ENCODE data around the gene CENPU. TPM values are rescaled to one million over a fixed set of nuclear protein-coding genes. Genes with fewer than 3 reads are reported as not detected.

The CENPU gene
- total and polyA plus RNA-seq, 10 donors, result 3.0 to 12.9 (median 5.8) TPM

GRCh38 chr4:184649026-184649970 is 84.6 kb downstream of the CENPU start, which contains the start of the genes CASP3 and PRIMPOL:
CASP3 (minus strand) TSS chr4:184649447; CDS start chr4:184638453, 10,994 bp downstream.
PRIMPOL (plus strand) TSS chr4:184649738; CDS start chr4:184657141, 7,403 bp downstream.
- peak; percentile 100 for DNase-seq
- 1 to 2% (median 1%) methylated on average over 14 to 90 of the region's 90 CpGs for WGBS, 5 donors
- Histone ChIP-seq H3K4me1 (peaks cover 36 to 68% (median 52%) of the 10 kb centered on the region in 6 donors), H3K9me3 (no peaks in the 10 kb centered on the region), H3K27ac (peak within 1 kb of the TSS; percentile 93 to 99 (median 96)), H3K4me3 (peak within 1 kb of the TSS; percentile 64 to 90 (median 78)), H3K36me3 (peaks cover 0 to 32% (median 0%) of the 10 kb centered on the region in 6 donors), H3K27me3 (replicated peaks in 1 of 7) (no peaks in the 10 kb centered on the region)
- peak; percentile 97 to 98 (median 98) for TF ChIP-seq POLR2AphosphoS5 (IDR thresholded peaks at IDR 0.05)
- TF ChIP-seq POLR2A (IDR thresholded peaks at IDR 0.05), result peak in 2 of 3 donors; percentile 71 to 94
- TF ChIP-seq, protein P1, sequence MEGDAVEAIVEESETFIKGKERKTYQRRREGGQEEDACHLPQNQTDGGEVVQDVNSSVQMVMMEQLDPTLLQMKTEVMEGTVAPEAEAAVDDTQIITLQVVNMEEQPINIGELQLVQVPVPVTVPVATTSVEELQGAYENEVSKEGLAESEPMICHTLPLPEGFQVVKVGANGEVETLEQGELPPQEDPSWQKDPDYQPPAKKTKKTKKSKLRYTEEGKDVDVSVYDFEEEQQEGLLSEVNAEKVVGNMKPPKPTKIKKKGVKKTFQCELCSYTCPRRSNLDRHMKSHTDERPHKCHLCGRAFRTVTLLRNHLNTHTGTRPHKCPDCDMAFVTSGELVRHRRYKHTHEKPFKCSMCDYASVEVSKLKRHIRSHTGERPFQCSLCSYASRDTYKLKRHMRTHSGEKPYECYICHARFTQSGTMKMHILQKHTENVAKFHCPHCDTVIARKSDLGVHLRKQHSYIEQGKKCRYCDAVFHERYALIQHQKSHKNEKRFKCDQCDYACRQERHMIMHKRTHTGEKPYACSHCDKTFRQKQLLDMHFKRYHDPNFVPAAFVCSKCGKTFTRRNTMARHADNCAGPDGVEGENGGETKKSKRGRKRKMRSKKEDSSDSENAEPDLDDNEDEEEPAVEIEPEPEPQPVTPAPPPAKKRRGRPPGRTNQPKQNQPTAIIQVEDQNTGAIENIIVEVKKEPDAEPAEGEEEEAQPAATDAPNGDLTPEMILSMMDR (IDR thresholded peaks at IDR 0.05 in 8 of 11, conservative IDR thresholded peaks at IDR 0.05 in 3 of 11), result peak in 9 of 11 experiments; percentile 12 to 63 (median 41)
- intact Hi-C loops (cut with DNase I; ENCODE audit: low total_unique reads), result loop anchor here (10.0 kb wide), 1 partner anchor 104 kb away; no protein-coding TSS in a partner anchor

- TF ChIP-seq POLR2A (IDR thresholded peaks at IDR 0.05) (peak in 1 of 3 donors; percentile 9), POLR2AphosphoS5 (IDR thresholded peaks at IDR 0.05) (peak in 1 of 3 donors; percentile 45)
- TF ChIP-seq, protein P1 (IDR thresholded peaks at IDR 0.05 in 8 of 11, conservative IDR thresholded peaks at IDR 0.05 in 3 of 11), result no peak
- Histone ChIP-seq H3K4me3 (peak overlapping the region; percentile 62 to 90 (median 78)), H3K36me3 (peaks cover 0 to 36% (median 0%) of the 10 kb centered on the region in 6 donors), H3K9me3 (no peaks in the 10 kb centered on the region), H3K27ac (peak overlapping the region; percentile 93 to 99 (median 96)), H3K4me1 (peaks cover 39 to 77% (median 60%) of the 10 kb centered on the region in 6 donors), H3K27me3 (replicated peaks in 1 of 7) (no peaks in the 10 kb centered on the region)
- peak; percentile 95 for DNase-seq
- WGBS, 5 donors, result 0 to 1% (median 0%) methylated on average over 32 to 52 of the region's 52 CpGs
- intact Hi-C loops (cut with DNase I; ENCODE audit: low total_unique reads), result loop anchor here (10.0 kb wide), 1 partner anchor 104 kb away; no protein-coding TSS in a partner anchor
These were observed 85.4 kb downstream of the CENPU start for GRCh38 chr4:184648313-184649025.

GRCh38 chr4:184648054-184648312 is 85.9 kb downstream of the CENPU start:
- no peaks in the 10 kb centered on the region for H3K27me3 ChIP-seq (replicated peaks in 1 of 7)
- peaks cover 39 to 80% (median 63%) of the 10 kb centered on the region in 6 donors for H3K4me1 ChIP-seq
- DNase-seq, result no peak
- intact Hi-C loops (cut with DNase I; ENCODE audit: low total_unique reads), result loop anchor here (10.0 kb wide), 1 partner anchor 103 kb away; no protein-coding TSS in a partner anchor
- TF ChIP-seq, protein P1 (IDR thresholded peaks at IDR 0.05 in 8 of 11, conservative IDR thresholded peaks at IDR 0.05 in 3 of 11), result no peak
- no peak for TF ChIP-seq POLR2A (IDR thresholded peaks at IDR 0.05)
- no peak for TF ChIP-seq POLR2AphosphoS5 (IDR thresholded peaks at IDR 0.05)
- peaks cover 0 to 41% (median 0%) of the 10 kb centered on the region in 6 donors for H3K36me3 ChIP-seq
- H3K4me3 ChIP-seq, result peak overlapping the region; percentile 62 to 90 (median 78)
- WGBS, 5 donors, result 3 to 10% (median 8%) methylated on average over 6 of the region's 6 CpGs
- no peaks in the 10 kb centered on the region for H3K9me3 ChIP-seq
- peak overlapping the region; percentile 93 to 99 (median 96) for H3K27ac ChIP-seq
